ENCODE results near the gene SLC16A10.
"Not testable (repeated sequence)": the region's sequence is repeated elsewhere in the genome, so short reads cannot be mapped to it uniquely, and the experiment has no call there.

The SLC16A10 gene

GRCh38 chr6:111221804-111222203 lies 134.5 kb downstream of the SLC16A10 start:
- DNase-seq, result no peak

GRCh38 chr6:111222341-111222740 lies 135.0 kb downstream of the SLC16A10 start:
- no peak for DNase-seq

GRCh38 chr6:111228094-111228493 lies 140.8 kb downstream of the SLC16A10 start:
- DNase-seq, result no peak

GRCh38 chr6:111230351-111231089 lies 143.2 kb downstream of the SLC16A10 start:
- DNase-seq, result no peak

GRCh38 chr6:111231090-111231459 lies 143.8 kb downstream of the SLC16A10 start:
- no peak for DNase-seq

GRCh38 chr6:111237852-111238251 lies 150.5 kb downstream of the SLC16A10 start:
- DNase-seq, result no peak

- no peak for DNase-seq
Measured at GRCh38 chr6:111238464-111239119, 151.3 kb downstream of the SLC16A10 start.

GRCh38 chr6:111239461-111239860 lies 152.2 kb downstream of the SLC16A10 start:
- no peak for DNase-seq

- no peak for DNase-seq
Measured at GRCh38 chr6:111242452-111242851, 155.1 kb downstream of the SLC16A10 start.

GRCh38 chr6:111243095-111243494 lies 155.8 kb downstream of the SLC16A10 start:
- no peak for DNase-seq

GRCh38 chr6:111248789-111249188 lies 161.5 kb downstream of the SLC16A10 start:
- no peak for DNase-seq

GRCh38 chr6:111250791-111251354 lies 163.6 kb downstream of the SLC16A10 start:
- no peak for DNase-seq

- no peak for DNase-seq
Measured at GRCh38 chr6:111252726-111253125, 165.4 kb downstream of the SLC16A10 start.

GRCh38 chr6:111254004-111254778 lies 166.9 kb downstream of the SLC16A10 start:
- DNase-seq, result no peak

- DNase-seq, result no peak
Measured at GRCh38 chr6:111254779-111255166, 167.5 kb downstream of the SLC16A10 start.

GRCh38 chr6:111255838-111256237 lies 168.5 kb downstream of the SLC16A10 start:
- DNase-seq, result not testable (repeated sequence)

GRCh38 chr6:111256646-111257045 lies 169.3 kb downstream of the SLC16A10 start:
- DNase-seq, result no peak

GRCh38 chr6:111258010-111258409 lies 170.7 kb downstream of the SLC16A10 start:
- no peak for DNase-seq

GRCh38 chr6:111258615-111259088 lies 171.3 kb downstream of the SLC16A10 start:
- no peak for DNase-seq

GRCh38 chr6:111259089-111259831 lies 172.0 kb downstream of the SLC16A10 start:
- peak; percentile 96 for DNase-seq

- DNase-seq, result no peak
Measured at GRCh38 chr6:111260570-111261298, 173.4 kb downstream of the SLC16A10 start.

- no peak for DNase-seq
Measured at GRCh38 chr6:111263837-111264236, 176.5 kb downstream of the SLC16A10 start.

Measured in DMS 273 treated with DMSO at 0.1 percent for 48 hours (cell line).